NCI-H526 treated with DMSO at 0.1 percent for 48 hours (cell line): ENCODE results near the gene QRICH1.
A peak's percentile ranks its signal among the peaks of the same experiment; 100 is the strongest.
"Not testable (repeated sequence)": the region's sequence is repeated elsewhere in the genome, so short reads cannot be mapped to it uniquely, and the experiment has no call there.

Experiments
- DNase-seq: peaks from one replicate; lab custom pipeline; 2025; lab: John Stamatoyannopoulos, UW

QRICH1 gene

DNA sequence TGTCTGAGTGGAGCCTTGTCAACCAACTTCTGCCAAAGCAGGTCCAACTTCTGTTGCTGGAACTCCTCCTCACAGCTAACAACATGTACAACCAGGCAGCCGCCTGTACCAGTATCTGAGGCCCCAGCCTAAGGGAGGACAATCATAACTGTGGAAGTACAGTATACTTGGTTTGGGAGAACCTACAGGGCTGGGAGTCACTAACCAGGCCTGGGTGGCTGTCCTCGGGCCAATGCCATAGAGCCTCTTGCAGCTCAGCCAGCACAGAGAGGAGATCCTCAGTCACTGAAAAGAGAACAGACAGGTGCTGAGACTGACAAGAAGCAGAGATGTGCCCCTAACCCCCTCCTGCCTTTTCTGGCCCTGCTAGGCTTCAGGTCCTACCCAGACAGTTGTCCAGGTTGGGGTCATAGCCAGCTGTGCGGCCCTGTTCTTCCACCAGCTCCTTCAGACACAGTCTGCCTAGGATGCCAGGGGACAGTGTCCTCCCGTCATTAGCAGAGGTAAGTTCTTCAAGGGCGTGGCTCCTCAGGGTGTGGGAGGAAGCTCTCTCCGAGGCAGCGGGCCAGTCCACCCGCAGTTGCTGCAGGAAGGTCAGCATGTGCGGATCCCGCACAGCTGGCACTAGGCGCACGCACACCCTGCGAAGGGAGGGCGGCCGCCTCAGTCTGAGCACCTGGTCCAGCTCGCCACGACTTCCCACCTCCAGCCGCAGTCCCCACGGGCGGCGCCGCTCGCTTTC, 76.5 kb downstream of the QRICH1 start:
- DNase-seq, result no peak

DNA sequence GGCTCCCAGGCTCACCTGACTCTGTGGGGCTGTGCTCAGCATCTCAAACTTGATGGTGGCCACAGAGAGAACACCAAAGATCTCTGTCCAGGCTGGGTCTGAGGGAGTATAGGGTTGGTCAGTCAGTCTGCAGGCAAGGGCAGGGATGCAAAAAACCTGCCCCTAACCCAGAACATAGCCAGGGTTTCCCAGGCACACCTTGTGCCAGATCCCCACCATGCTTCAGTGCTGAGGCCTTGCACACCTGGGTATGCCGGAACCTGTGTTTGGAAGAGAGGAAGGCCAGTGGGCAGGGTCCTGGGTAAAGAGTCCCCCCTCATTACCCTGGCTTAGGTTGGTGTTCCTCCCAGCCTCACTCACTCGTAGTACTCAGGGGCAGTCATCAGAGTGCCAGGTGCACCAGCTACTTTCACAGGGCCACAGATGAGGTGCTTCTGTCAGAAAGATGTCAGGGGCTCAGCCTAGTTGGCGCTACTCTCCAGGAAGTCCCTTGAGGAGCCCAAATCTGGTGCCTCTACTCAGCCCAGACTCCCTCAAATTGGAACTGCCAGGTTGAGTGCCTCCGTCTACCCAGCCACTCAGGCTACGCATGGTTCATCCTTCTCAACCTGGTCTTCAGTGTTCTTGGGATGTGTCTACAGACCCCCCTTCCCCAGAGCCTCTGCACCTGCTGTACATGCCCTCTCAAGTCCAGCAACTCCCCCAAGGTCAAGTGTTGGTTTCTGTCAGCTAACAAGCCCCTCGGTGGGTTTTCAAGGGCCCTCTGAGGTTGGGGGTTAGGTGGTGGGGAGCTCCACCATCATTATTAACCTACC, 77.2 kb downstream of the QRICH1 start:
- DNase-seq, result no peak

DNA sequence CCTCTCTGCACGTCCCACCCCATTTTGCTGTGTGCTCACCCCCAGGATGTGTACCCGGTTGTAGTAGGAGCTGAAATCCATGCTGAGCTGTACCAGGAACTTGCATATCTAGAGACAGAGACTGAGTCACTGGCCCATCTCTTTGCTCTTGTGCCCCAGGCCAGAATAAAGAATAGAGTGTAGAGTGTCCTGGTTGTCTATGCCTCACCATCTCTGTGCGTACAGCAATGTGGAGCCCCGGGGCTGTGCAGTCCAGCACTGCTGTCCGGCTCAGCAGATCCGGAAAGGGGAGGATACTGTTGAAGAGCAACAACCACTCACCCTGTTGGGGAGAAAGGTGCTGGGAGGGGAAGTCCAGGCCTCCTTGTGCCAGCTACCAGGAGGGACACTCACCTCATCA, 78.1 kb downstream of the QRICH1 start:
- DNase-seq, result no peak

DNA sequence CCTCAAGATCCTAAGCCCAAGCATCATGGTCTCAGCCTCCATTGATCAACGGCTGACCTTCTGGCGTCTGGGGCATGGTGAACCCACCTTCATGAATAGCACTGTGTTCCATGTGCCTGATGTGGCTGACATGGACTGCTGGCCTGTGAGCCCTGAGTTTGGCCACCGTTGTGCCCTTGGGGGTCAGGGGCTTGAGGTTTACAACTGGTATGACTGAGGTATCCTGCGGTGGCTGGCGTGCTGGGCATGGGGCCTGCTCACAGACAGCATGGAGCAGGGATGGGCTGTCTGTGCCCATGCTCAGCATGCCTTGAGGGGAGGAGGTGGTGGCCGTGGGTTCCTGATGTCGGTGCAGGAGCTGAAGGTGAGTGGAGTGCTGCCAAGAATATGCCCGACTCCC, 78.8 kb downstream of the QRICH1 start:
- no peak for DNase-seq

DNA sequence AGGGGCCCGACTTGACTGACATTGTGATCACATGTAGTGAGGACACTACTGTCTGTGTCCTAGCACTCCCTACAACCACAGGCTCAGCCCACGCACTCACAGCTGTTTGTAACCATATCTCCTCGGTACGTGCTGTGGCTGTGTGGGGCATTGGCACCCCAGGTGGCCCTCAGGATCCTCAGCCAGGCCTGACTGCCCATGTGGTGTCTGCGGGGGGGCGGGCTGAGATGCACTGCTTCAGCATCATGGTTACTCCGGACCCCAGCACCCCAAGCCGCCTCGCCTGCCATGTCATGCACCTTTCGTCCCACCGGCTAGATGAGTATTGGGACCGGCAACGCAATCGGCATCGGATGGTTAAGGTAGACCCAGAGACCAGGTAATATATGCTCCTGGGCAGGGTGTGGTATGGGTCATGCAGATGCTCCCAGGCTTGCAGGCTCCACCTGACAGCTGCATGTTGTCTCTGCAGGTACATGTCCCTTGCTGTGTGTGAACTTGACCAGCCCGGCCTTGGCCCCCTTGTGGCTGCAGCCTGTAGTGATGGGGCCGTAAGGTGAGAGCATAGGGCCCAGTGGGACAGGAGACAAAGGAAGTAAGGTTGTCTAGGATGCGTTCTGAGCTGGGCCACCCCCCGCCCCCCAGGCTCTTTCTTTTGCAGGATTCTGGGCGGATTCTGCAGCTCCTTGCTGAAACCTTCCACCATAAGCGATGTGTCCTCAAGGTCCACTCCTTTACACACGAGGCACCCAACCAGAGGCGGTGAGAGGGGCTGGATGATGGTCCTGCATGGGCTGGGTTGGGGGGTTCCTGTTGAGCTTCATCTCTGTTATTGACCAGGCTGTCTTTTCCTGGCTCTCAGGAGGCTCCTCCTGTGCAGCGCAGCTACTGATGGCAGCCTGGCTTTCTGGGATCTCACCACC, 79.9 kb downstream of the QRICH1 start:
- peak; percentile 19 for DNase-seq

DNA sequence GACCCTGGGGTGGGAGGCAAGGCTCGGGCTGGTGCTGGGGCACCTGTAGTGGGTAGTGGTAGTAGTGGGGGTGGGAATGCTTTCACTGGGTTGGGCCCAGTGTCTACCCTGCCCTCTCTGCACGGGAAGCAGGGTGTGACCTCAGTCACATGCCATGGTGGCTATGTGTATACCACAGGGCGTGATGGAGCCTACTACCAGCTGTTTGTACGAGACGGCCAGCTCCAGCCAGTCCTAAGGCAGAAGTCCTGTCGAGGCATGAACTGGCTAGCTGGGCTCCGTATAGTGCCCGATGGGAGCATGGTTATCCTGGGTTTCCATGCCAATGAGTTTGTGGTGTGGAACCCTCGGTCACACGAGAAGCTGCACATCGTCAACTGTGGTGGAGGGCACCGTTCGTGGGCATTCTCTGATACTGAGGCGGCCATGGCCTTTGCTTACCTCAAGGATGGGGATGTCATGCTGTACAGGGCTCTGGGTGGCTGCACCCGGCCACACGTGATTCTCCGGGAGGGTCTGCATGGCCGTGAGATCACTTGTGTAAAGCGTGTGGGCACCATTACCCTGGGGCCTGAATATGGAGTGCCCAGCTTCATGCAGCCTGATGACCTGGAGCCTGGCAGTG, 80.6 kb downstream of the QRICH1 start:
- no peak for DNase-seq

- DNase-seq, result no peak
Observed at GRCh38 chr3:49012441-49013017, 81.3 kb downstream of the QRICH1 start.

- no peak for DNase-seq
Observed at GRCh38 chr3:49009396-49009795, 84.5 kb downstream of the QRICH1 start.

DNA sequence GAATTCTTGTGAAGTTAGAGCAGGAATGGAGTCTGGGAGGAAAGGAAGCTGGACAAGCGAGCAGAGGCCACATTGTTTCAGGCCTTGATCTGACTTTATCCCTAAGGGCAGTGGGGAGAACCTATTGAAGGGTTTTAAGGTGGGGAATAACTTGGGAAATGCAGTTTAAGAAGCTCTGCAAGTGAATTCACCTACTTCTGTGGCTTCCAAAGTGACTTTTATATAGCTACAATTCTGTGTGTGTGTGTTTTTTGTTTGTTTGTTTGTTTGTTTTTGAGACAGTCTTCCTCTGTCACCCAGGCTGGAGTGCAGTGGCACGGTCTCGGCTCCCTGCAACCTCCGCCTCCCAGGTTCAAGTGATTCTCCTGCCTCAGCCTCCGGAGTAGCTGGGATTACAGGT, 85.2 kb downstream of the QRICH1 start:
- DNase-seq, result not testable (repeated sequence)

DNA sequence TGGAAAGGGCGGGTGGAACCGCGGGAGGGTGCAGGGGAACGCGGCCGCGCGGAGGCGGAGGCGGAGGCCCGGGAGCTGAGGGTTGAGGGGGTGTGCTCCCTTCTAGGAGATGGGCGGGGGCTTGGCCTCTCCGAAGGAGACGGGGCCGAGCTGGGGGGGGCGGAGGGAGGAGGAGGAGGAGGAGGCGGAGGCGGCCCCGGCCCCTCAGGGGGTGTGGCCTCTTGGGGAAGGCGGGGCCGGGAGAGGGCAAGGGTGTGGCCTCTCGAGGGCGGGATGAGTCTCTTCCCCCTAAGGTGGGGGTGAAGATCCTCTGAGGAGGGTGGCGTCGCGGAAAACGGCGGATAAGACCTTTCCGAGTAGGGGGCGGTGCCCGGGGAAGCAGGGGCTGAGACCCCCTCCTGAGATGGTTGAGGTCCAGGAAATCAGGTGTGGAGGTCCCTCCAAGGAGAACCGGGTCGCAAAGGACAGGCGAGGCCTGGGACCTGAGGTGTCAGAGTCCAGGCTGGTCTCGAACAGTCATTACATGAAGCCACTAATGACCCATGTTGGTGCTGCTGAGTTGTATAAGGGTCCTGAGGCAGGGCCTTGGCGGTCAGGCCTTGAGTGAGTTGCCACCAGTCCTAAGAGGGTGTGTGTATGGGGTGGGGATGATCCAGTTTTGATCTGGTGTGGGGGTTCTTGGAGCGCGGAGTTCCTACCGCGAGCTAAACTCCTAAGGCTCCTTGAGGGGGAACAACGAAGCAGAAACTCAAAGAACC, 85.9 kb downstream of the QRICH1 start:
- DNase-seq, result peak; percentile 24

DNA sequence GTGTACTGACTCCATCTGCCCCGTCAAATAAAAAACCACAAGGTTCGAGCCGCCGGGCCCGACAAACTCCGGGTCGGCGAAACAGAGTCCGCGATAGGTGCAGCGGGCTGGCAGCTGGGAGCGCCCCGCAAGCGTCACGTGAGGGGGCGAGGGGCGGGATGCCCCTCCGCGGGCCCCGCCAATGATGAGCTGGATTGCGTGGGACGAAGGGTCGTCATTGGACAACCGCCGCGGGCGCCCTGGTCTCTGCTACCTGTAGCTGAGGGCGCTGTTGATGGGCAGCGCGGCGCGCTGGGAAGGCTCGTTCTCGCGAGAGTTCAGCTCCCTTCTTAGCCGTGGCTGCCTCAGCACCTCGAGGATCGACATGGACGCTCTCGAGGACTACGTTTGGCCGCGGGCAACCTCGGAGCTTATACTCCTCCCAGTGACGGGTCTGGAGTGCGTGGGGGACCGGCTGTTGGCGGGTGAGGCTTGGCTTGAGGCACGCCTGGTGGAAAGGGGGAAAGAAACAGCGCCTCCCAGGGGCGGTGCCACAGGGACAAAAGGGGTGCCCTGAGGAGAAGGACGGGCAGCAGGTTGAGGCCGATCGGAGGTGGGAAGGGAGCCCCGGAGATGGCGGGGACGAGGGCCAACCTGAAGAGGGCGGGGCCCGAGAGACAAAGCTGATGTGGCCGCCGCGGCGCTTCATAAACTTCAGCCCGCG, 86.7 kb downstream of the QRICH1 start, which contains the start of gene WDR6:
Gene WDR6, plus strand, starts transcription at position 324 of the 703 bp plus-strand sequence. Its CDS starts 41 bp downstream, at position 365.
- DNase-seq, result peak; percentile 95

DNA sequence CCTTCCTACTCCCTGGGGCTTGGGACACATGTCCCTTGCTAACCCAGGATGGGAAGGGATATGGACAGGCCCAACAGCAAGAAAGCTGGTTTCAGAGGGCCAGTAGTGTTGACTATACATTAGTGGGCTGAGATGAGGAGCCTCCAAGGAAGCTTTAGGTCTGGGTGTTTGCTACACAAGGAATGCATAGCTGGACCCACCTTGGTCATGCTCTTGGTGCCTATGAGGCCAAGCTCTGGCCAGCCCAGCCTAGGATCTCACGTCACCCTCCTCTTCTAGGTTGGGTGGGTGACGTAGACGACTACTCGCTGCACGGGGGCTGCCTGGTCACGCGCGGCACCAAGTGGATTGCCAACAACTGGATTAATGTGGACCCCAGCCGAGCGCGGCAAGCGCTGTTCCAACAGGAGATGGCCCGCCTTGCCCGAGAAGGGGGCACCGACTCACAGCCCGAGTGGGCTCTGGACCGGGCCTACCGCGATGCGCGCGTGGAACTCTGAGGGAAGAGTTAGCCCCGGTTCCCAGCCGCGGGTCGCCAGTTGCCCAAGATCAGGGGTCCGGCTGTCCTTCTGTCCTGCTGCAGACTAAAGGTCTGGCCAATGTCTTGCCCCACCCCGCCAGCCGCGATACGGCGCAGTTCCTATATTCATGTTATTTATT, 87.3 kb downstream of the QRICH1 start:
- DNase-seq, result no peak

DNA sequence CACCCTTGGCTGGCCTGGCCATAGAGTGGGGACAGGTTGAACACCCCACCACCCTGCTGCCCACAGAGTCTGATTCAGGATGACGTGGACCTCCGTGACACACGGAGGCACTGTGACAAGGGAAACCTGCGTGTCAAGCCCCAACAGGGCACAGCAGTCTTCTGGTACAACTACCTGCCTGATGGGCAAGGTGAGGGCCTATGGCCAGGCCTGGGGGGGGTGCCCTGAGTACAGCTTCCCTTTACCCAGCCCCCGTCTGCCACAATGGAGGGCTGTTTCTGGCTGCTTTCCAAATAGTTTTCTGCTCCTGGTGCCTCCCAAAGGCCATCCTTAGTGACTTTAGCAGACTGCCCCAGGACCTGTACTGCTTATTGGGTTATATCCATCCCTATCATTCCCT, 87.9 kb downstream of the QRICH1 start:
- DNase-seq, result no peak

GRCh38 chr3:49005303-49005680, 88.6 kb downstream of the QRICH1 start:
- DNase-seq, result no peak

GRCh38 chr3:49004352-49005302, 89.2 kb downstream of the QRICH1 start:
- no peak for DNase-seq

GRCh38 chr3:49001155-49001554, 92.7 kb downstream of the QRICH1 start:
- DNase-seq, result no peak

DNA sequence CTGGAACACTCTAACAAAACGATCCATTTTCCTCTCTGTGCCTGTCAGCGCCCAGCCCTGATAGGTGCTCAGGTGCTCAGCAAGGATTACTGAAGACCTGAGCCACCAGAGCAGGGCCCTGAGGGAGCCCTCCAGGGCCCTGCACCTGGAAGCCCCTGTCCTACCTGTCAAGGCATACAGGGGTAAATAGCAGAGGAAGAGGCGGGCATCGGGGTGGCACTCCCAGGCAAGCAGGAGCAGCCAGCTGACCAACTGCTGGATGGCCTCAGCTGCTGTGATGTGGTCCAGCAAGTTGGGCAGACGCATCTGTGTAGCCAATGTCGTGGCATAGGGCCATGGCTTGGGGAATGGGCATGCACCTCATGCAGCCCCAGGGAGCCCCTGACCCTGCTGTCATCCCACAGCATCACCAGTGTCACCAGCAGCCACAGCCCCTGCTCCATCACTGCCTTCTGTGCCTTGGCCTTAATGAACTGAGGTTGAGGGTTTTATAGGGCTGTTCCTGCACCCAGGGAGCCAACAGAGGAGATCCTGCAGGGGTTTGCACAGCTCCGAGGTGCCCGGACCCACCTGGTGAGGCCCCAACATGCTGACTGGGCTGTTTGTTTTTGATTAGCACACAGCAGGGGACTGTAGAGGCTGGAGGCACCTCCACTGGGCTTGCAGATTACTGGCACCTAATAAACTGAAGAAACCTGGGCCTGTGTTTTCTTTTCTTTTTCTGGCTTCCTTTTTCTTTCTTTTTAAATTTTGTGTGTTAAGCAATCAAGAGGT, 94.6 kb downstream of the QRICH1 start:
- DNase-seq, result no peak
